Fibroblast of pulmonary artery (primary cell): ENCODE results near the gene EFHC2.
"Not testable (repeated sequence)": the region's sequence is repeated elsewhere in the genome, so short reads cannot be mapped to it uniquely, and the experiment has no call there.

Experiments
- DNase-seq: peaks from one replicate; pipeline ENCODE4 v3.0.0-alpha.2; 2010; ENCODE audit warnings: low read depth
- H3K4me3 ChIP-seq: replicated peaks from 2 replicates; pipeline ENCODE4 v1.5.1; 2011; ENCODE audit warnings: low read depth, mild to moderate bottlenecking, control low read depth, low read length, moderate library complexity
- TF ChIP-seq, protein P1 (sequence below): IDR thresholded peaks from 2 replicates; pipeline ENCODE4 v1.5.1; 2011; ENCODE audit warnings: mild to moderate bottlenecking, control low read depth, low read length, inconsistent platforms; ENCODE audit errors: missing control alignments

EFHC2 gene

DNA sequence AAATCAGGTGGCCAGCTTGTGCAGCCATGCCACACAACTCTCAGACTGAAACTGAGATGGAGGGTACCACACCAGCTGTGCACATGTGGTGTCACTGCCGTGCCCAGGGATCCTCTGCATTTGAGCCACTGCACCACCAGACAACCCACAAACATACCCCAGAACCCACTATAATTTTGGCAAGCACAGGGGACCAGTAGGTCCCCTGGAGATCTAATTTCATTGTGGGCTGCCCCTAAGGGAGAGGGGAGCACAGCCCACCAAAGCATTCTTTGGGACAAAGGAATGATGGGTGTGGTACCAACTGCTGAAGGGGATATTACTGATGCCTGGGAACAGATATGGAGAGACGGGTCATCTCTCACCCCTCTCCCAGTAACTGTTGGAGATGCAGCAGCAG, 140.9 kb downstream of the EFHC2 start:
- DNase-seq, result no peak
- H3K4me3 ChIP-seq, result no peak overlapping the region
- TF ChIP-seq, protein P1, sequence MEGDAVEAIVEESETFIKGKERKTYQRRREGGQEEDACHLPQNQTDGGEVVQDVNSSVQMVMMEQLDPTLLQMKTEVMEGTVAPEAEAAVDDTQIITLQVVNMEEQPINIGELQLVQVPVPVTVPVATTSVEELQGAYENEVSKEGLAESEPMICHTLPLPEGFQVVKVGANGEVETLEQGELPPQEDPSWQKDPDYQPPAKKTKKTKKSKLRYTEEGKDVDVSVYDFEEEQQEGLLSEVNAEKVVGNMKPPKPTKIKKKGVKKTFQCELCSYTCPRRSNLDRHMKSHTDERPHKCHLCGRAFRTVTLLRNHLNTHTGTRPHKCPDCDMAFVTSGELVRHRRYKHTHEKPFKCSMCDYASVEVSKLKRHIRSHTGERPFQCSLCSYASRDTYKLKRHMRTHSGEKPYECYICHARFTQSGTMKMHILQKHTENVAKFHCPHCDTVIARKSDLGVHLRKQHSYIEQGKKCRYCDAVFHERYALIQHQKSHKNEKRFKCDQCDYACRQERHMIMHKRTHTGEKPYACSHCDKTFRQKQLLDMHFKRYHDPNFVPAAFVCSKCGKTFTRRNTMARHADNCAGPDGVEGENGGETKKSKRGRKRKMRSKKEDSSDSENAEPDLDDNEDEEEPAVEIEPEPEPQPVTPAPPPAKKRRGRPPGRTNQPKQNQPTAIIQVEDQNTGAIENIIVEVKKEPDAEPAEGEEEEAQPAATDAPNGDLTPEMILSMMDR, result no peak

DNA sequence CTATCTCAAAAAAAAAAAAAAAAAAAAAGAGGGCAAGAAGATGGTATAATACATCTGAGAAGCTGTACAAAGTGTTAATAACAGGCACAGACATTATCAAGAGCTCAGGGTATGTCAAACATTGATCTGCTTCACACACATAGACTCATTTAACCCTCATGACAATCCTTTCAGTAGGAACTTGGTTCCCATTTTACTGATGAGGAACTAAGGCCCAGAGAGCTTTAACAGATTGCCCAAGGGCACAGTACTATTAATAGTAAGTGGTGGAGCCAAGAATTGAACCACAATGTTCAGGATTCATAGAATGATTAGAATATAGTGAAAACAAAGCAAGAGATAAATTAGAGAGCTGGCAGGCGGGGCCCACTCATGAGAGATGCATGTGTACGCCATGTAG, 154.4 kb downstream of the EFHC2 start:
- TF ChIP-seq, protein P1, result no peak
- H3K4me3 ChIP-seq, result no peak overlapping the region
- no peak for DNase-seq

DNA sequence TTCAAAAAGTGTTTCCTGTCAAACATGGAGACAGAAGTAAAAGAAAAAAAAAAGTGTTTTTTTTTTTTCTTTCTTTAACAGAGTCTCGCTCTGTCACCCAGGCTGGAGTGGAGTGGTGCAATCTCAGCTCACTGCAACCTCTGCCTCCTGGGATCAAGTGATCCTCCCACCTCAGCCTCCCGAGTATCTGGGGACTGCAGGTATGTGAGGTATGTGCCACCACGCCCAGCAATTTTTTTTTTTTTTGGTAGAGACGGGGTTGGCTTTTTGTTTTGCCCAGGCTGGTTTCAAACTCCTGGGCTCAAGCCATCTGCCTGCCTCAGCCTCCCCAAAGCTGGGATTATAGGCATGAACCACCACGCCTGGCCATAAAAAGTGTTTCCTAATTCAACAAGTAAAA, 155.6 kb downstream of the EFHC2 start:
- not testable (repeated sequence) for DNase-seq, H3K4me3 ChIP-seq

DNA sequence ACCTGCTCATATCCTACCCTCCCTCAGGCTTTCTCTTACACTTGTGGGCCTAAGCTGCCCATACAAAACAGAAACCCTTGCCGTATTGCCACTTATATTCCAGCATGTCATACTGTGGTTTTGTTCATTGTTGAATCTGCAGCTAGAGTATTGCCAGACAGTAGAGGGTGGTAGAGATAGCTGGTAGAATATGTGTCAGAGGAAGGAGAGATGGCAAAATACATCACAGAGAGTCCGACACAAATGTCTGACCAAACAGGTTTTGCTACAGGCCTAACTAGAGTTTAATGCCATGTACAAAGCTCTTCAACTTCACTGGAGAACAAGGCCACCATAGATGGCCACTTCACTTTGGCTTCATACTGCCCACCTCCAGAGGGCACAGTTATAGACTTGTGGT, 160.1 kb downstream of the EFHC2 start:
- no peak for DNase-seq
- TF ChIP-seq, protein P1, result no peak
- no peak overlapping the region for H3K4me3 ChIP-seq

DNA sequence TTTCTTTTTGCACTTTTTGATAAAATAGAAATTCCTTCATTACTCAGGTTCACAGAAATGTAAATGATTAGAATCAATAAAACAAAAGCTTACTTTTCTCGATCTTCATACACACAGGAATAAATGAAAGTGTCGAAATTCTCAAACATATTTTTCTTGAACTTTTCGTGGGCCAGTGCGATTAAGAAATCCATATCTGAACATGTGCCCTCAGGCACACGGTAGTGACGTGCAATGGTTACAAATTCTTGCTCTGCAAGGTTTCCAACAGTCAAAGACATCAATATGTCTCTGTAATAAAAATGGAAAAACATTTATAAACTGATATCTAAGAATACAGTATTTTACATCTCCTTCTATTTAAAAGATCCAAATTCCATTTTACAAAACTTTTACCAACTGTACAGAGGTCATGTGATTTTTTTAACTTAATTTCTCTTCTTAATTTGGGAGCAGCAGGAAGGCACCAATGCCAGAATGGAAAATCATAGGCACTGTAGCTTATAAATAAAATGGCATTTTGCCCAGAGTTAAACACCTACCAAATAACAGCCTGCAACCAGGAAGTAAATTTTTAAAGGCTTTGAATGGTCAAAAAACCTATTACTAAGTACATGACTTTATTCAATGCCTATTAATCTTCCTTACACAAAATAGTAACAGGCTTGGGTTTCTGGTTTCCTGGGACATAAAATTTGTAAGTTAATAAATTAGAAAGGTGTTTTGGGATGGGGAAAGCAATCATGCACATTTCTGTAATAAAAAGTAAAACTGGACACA, 165.0 kb downstream of the EFHC2 start:
- DNase-seq, result no peak
- no peak overlapping the region for H3K4me3 ChIP-seq
- TF ChIP-seq, protein P1, result no peak

DNA sequence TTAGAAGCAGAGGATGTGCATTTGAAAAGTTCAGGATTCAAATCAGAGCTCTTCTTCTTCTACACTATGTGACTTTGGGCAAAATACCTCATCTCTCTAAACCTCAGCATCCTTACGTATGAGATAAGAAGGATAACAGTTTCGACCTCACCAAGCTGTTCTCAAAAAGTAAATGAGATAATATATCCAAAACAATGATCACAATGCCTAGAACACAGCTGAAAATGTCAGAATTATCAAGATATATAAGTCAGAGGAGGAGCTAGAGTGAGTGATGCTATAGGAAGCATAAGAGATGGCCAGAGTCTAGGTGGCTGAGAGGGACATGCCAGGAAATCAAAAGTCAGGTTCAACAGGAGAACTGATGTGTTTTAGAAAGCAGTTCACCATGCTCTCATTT, 168.0 kb downstream of the EFHC2 start:
- TF ChIP-seq, protein P1, result no peak
- DNase-seq, result no peak
- H3K4me3 ChIP-seq, result no peak overlapping the region

DNA sequence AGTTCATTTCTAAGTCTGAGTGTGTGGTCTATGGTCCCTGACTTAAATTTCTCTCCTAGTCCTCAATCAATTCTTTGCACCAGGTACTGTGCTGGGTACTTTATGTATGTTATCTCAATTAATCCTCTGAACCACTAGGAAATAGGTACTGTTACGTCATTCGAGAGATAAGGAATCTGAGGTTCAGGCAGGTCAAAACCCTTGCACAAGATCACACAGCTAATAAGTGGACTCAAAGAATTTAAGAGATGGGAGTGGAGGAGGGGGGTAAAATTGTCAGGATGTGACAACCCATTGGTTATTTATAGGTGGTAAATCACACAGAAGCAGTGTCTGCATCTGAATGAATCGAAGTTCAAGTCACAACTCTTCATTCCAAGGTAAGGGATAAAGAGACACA, 169.4 kb downstream of the EFHC2 start:
- TF ChIP-seq, protein P1, result no peak
- H3K4me3 ChIP-seq, result no peak overlapping the region
- DNase-seq, result no peak
